NT2/D1 (cell line): ENCODE results near the gene UNC13C.

Experiments
- DNase-seq: peaks from one replicate; pipeline ENCODE4 v3.0.0-alpha.2; 2011; ENCODE audit warnings: low read depth, low spot score
- H3K27me3 ChIP-seq: 2 replicates; pipeline ENCODE4 v1.6.0; 2011; ENCODE audit warnings: mild to moderate bottlenecking; ENCODE audit not compliant: insufficient read length, insufficient read depth
- H3K36me3 ChIP-seq: 2 replicates; pipeline ENCODE4 v1.6.1; 2011; ENCODE audit warnings: mild to moderate bottlenecking, low read length, mixed read lengths; ENCODE audit not compliant: insufficient read depth, insufficient read length
- H3K4me1 ChIP-seq: 2 replicates; pipeline ENCODE4 v1.5.1; 2011; ENCODE audit not compliant: insufficient read depth, insufficient read length
- H3K4me3 ChIP-seq: 2 replicates; pipeline ENCODE4 v1.5.1; 2011; ENCODE audit warnings: low read depth; ENCODE audit not compliant: insufficient read length
- H3K9ac ChIP-seq: 2 replicates; pipeline ENCODE4 v1.6.0; 2011; ENCODE audit warnings: low read depth; ENCODE audit not compliant: insufficient read length
- H3K9me3 ChIP-seq: 2 replicates; pipeline ENCODE4 v1.5.1; 2011; ENCODE audit warnings: mild to moderate bottlenecking, low read length; ENCODE audit not compliant: insufficient read depth
- SUZ12 ChIP-seq: IDR thresholded peaks from 2 replicates; pipeline ENCODE4 v1.6.1; 2011; ENCODE audit not compliant: insufficient read length, insufficient read depth; ENCODE audit errors: extremely low read depth
- YY1 ChIP-seq: IDR thresholded peaks from 2 replicates; pipeline ENCODE4 v1.6.1; 2011; ENCODE audit not compliant: insufficient read length, insufficient read depth
- ZNF274 ChIP-seq: IDR thresholded peaks from 2 replicates; pipeline ENCODE4 v1.6.1; 2011; ENCODE audit warnings: mild to moderate bottlenecking, low read depth, low read length

UNC13C gene

GRCh38 chr15:54321426-54321825 is 343.2 kb downstream of the UNC13C start:
- TF ChIP-seq ZNF274 (no peak), SUZ12 (no peak), YY1 (no peak)
- Histone ChIP-seq H3K9me3 (no peaks in the 10 kb centered on the region), H3K9ac (no peak overlapping the region), H3K4me1 (no peaks in the 10 kb centered on the region), H3K4me3 (no peak overlapping the region), H3K27me3 (no peaks in the 10 kb centered on the region), H3K36me3 (no peaks in the 10 kb centered on the region)
- DNase-seq, result no peak

- no peaks in the 10 kb centered on the region for H3K27me3 ChIP-seq
- DNase-seq, result no peak
- H3K4me1 ChIP-seq, result no peaks in the 10 kb centered on the region
- no peak overlapping the region for H3K9ac ChIP-seq
- TF ChIP-seq SUZ12, result no peak
- TF ChIP-seq YY1, result no peak
- no peak for TF ChIP-seq ZNF274
- H3K4me3 ChIP-seq, result no peak overlapping the region
- no peaks in the 10 kb centered on the region for H3K36me3 ChIP-seq
- H3K9me3 ChIP-seq, result no peaks in the 10 kb centered on the region
These were observed 344.1 kb downstream of the UNC13C start for GRCh38 chr15:54322341-54322740.

- no peaks in the 10 kb centered on the region for H3K9me3 ChIP-seq
- H3K36me3 ChIP-seq, result no peaks in the 10 kb centered on the region
- no peaks in the 10 kb centered on the region for H3K27me3 ChIP-seq
- no peak overlapping the region for H3K9ac ChIP-seq
- TF ChIP-seq YY1 (no peak), SUZ12 (no peak), ZNF274 (no peak)
- no peaks in the 10 kb centered on the region for H3K4me1 ChIP-seq
- H3K4me3 ChIP-seq, result no peak overlapping the region
- no peak for DNase-seq
These were observed 367.1 kb downstream of the UNC13C start for GRCh38 chr15:54345301-54345700.

GRCh38 chr15:54345827-54346226 is 367.6 kb downstream of the UNC13C start:
- DNase-seq, result no peak
- Histone ChIP-seq H3K4me1 (no peaks in the 10 kb centered on the region), H3K36me3 (no peaks in the 10 kb centered on the region), H3K27me3 (no peaks in the 10 kb centered on the region), H3K9ac (no peak overlapping the region), H3K9me3 (no peaks in the 10 kb centered on the region), H3K4me3 (no peak overlapping the region)
- no peak for TF ChIP-seq YY1
- no peak for TF ChIP-seq SUZ12

- H3K4me1 ChIP-seq, result no peaks in the 10 kb centered on the region
- DNase-seq, result no peak
- H3K27me3 ChIP-seq, result no peaks in the 10 kb centered on the region
- H3K4me3 ChIP-seq, result no peak overlapping the region
- no peaks in the 10 kb centered on the region for H3K36me3 ChIP-seq
- H3K9me3 ChIP-seq, result no peaks in the 10 kb centered on the region
- TF ChIP-seq SUZ12, result no peak
- no peak for TF ChIP-seq ZNF274
- TF ChIP-seq YY1, result no peak
- H3K9ac ChIP-seq, result no peak overlapping the region
These were observed 369.0 kb downstream of the UNC13C start for GRCh38 chr15:54347082-54347827.

- Histone ChIP-seq H3K4me3 (no peak overlapping the region), H3K4me1 (no peaks in the 10 kb centered on the region), H3K9ac (no peak overlapping the region), H3K27me3 (no peaks in the 10 kb centered on the region), H3K36me3 (no peaks in the 10 kb centered on the region), H3K9me3 (no peaks in the 10 kb centered on the region)
- no peak for DNase-seq
- no peak for TF ChIP-seq ZNF274
- no peak for TF ChIP-seq YY1
- no peak for TF ChIP-seq SUZ12
These were observed 375.5 kb downstream of the UNC13C start for GRCh38 chr15:54353726-54354125.

GRCh38 chr15:54354341-54354740 is 376.1 kb downstream of the UNC13C start:
- Histone ChIP-seq H3K27me3 (no peaks in the 10 kb centered on the region), H3K4me1 (no peaks in the 10 kb centered on the region), H3K4me3 (no peak overlapping the region), H3K9me3 (no peaks in the 10 kb centered on the region), H3K36me3 (no peaks in the 10 kb centered on the region), H3K9ac (no peak overlapping the region)
- no peak for DNase-seq
- no peak for TF ChIP-seq ZNF274
- no peak for TF ChIP-seq YY1
- TF ChIP-seq SUZ12, result no peak
